Hepatocyte (in vitro differentiated cells): ENCODE measurements around the gene MTMR12.

Experiments
- EZH2 ChIP-seq: fragments of 200-600 bp; sonication (generic); IDR thresholded peaks from 2 replicates; pipeline ENCODE4 v1.6.1; 2016; ENCODE audit warnings: antibody characterized with exemption, mild to moderate bottlenecking, borderline replicate concordance
- EZH2phosphoT487 ChIP-seq: fragments of 200-600 bp; sonication (generic); IDR thresholded peaks from one replicate; pipeline ENCODE4 v1.6.1; 2018; ENCODE audit warnings: antibody characterized with exemption, mild to moderate bottlenecking, low read depth, moderate library complexity; ENCODE audit not compliant: unreplicated experiment, severe bottlenecking
- TF ChIP-seq, protein P1 (sequence below): fragments of 200-600 bp; sonication (generic); IDR thresholded peaks from 2 replicates; pipeline ENCODE4 v1.5.1; 2016; ENCODE audit warnings: antibody characterized with exemption, mild to moderate bottlenecking; ENCODE audit not compliant: poor library complexity

DNA sequence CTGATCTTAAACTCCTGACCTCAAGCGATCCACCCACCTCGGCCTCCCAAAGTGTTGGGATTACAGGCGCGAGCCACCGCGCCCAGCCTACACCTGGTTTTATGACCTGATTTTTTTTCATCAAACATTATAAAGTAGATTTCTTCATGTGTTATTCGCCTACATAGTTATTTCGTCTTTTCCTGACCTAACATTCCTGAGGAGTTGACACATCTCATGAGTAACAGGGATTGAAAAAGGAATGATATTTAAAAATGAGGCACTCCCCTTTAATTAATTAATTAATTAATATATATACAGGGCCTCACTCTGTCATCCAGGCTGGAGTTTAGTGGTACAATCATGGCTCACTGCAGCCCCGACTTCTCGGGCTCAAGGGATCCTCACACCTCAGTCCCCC lies 20.2 kb upstream of the MTMR12 start:
- TF ChIP-seq, protein P1, sequence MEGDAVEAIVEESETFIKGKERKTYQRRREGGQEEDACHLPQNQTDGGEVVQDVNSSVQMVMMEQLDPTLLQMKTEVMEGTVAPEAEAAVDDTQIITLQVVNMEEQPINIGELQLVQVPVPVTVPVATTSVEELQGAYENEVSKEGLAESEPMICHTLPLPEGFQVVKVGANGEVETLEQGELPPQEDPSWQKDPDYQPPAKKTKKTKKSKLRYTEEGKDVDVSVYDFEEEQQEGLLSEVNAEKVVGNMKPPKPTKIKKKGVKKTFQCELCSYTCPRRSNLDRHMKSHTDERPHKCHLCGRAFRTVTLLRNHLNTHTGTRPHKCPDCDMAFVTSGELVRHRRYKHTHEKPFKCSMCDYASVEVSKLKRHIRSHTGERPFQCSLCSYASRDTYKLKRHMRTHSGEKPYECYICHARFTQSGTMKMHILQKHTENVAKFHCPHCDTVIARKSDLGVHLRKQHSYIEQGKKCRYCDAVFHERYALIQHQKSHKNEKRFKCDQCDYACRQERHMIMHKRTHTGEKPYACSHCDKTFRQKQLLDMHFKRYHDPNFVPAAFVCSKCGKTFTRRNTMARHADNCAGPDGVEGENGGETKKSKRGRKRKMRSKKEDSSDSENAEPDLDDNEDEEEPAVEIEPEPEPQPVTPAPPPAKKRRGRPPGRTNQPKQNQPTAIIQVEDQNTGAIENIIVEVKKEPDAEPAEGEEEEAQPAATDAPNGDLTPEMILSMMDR, result no peak
- no peak for TF ChIP-seq EZH2
- no peak for TF ChIP-seq EZH2phosphoT487
